ENCODE measurements around the gene CHPF.

GRCh38 chr2:219523031-219523671 is 20.5 kb downstream of the CHPF start:
- no peak for TF ChIP-seq CTCF (conservative IDR thresholded peaks at IDR 0.05; ENCODE audit: low read depth, low read length)
- TF ChIP-seq EZH2 (IDR thresholded peaks at IDR 0.05; ENCODE audit: low read length, unreplicated experiment), result no peak
- no peak for TF ChIP-seq EZH2phosphoT487 (IDR thresholded peaks at IDR 0.05; ENCODE audit: borderline replicate concordance, low read length)

All from PC-3 (cell line).